Esophagus muscularis mucosa (tissue), 4 donors: ENCODE data around the gene ANK3. TPM values are rescaled to one million over a fixed set of nuclear protein-coding genes. Genes with fewer than 3 reads are reported as not detected.

ENCODE experiments used
- DNase-seq: peaks from one replicate; pipeline ENCODE4 v3.0.0-alpha.2; 2017; ENCODE audit errors: extremely low spot score
- H3K27ac ChIP-seq, 4 donors: fragments of 200-600 bp; sonication (generic); replicated peaks in 1 of 4; 1 replicate in 3 of 4; 2 replicates in 1 of 4; pipeline ENCODE4 v1.5.1; 2016 to 2019; ENCODE audit warnings: mild to moderate bottlenecking in 1 of 4
- H3K27me3 ChIP-seq, 4 donors: fragments of 200-600 bp; sonication (generic); one replicate each; pipeline versions ENCODE4 v1.5.1 to v1.6.0; 2016 to 2019
- H3K36me3 ChIP-seq, 4 donors: fragments of 200-600 bp; sonication (generic); one replicate each; pipeline ENCODE4 v1.5.1; 2016 to 2019
- H3K4me1 ChIP-seq, 4 donors: fragments of 200-600 bp; sonication (generic); one replicate each; pipeline ENCODE4 v1.5.1; 2016 to 2019
- H3K4me3 ChIP-seq, 4 donors: fragments of 200-600 bp; sonication (generic); 1 replicate in 2 of 4; 2 replicates in 2 of 4; pipeline ENCODE4 v1.5.1; 2016 to 2019; ENCODE audit warnings: mild to moderate bottlenecking in 4 of 4, moderate library complexity in 1 of 4
- H3K9me3 ChIP-seq, 4 donors: fragments of 200-600 bp; sonication (generic); 1 replicate in 3 of 4; 2 replicates in 1 of 4; pipeline ENCODE4 v1.5.1; 2016 to 2019
- CTCF ChIP-seq, 3 experiments: fragments of 200-600 bp in 2 of 3; fragments of 450-650 bp in 1 of 3; sonication (generic) in 2 of 3; IDR thresholded peaks; one replicate each; pipeline ENCODE4 v1.5.1; 2017 to 2019; ENCODE audit warnings: antibody characterized with exemption in 3 of 3, mild to moderate bottlenecking in 2 of 3, moderate library complexity in 1 of 3
- EP300 ChIP-seq: sonication (generic); formaldehyde crosslinking; IDR thresholded peaks from one replicate; pipeline ENCODE4 v1.6.1; 2017; ENCODE audit warnings: antibody characterized with exemption
- POLR2A ChIP-seq: fragments of 450-650 bp; IDR thresholded peaks from one replicate; pipeline ENCODE4 v1.6.1; 2017; ENCODE audit warnings: antibody characterized with exemption, moderate library complexity, mild to moderate bottlenecking, low read depth
- POLR2AphosphoS5 ChIP-seq, 2 donors: sonication (generic); formaldehyde crosslinking; IDR thresholded peaks; one replicate each; pipeline ENCODE4 v1.6.1; 2017; ENCODE audit warnings: antibody characterized with exemption in 2 of 2
- WGBS: methylation state at CpG from one replicate; pipeline ENCODE4 v1.1.5; 2018; 5-methylcytosine and 5-hydroxymethylcytosine counted together
- intact Hi-C: fragments of 100-400 bp; cut with DNase I; formaldehyde crosslinking; loops from one replicate; pipeline ENCODE4 v1.15.1; 2023
- total RNA-seq, 4 donors: library from RNA; depleted of rRNA; stranded (reverse); fragments of >200 nt; gene quantifications; one replicate each; pipeline versions ENCODE4 v1.1.0 to v1.2.1, GENCODE V29; 2016

The ANK3 gene
- total RNA-seq, 4 donors from 2014 or later, result 25.5 to 44.9 (median 26.6) TPM

- TF ChIP-seq EP300 (no peak), POLR2A (no peak), POLR2AphosphoS5 (IDR thresholded peaks at IDR 0.05) (no peak), CTCF (IDR thresholded peaks at IDR 0.05) (no peak)
- Histone ChIP-seq H3K4me3 (no peak overlapping the region), H3K27ac (no peak overlapping the region), H3K4me1 (peaks cover 0 to 14% (median 2%) of the 10 kb centered on the region in 4 donors), H3K36me3 (no peaks in the 10 kb centered on the region), H3K9me3 (no peaks in the 10 kb centered on the region), H3K27me3 (no peaks in the 10 kb centered on the region)
- intact Hi-C loops, result no loop called here
- no peak for DNase-seq
- 80% methylated on average over 12 of the region's 12 CpGs for WGBS
These were observed 248.7 kb downstream of the ANK3 start for GRCh38 chr10:60140651-60141632.

GRCh38 chr10:60139798-60140566 lies 249.7 kb downstream of the ANK3 start:
- H3K27ac ChIP-seq, result no peak overlapping the region
- WGBS, result 50% methylated on average over 8 of the region's 8 CpGs

GRCh38 chr10:60139290-60139689 lies 250.4 kb downstream of the ANK3 start:
- WGBS, result 71% methylated on average over 3 of the region's 3 CpGs
- Histone ChIP-seq H3K9me3 (no peaks in the 10 kb centered on the region), H3K4me1 (peaks cover 0 to 14% (median 2%) of the 10 kb centered on the region in 4 donors), H3K36me3 (no peaks in the 10 kb centered on the region), H3K27ac (no peak overlapping the region), H3K4me3 (no peak overlapping the region), H3K27me3 (no peaks in the 10 kb centered on the region)
- intact Hi-C loops, result no loop called here
- TF ChIP-seq EP300 (no peak), CTCF (IDR thresholded peaks at IDR 0.05) (no peak), POLR2A (no peak), POLR2AphosphoS5 (IDR thresholded peaks at IDR 0.05) (no peak)
- DNase-seq, result no peak

More at GRCh38 chr10:60139798-60140566, 249.7 kb downstream of the ANK3 start:
- DNase-seq, result no peak
- Histone ChIP-seq H3K9me3 (no peaks in the 10 kb centered on the region), H3K27me3 (no peaks in the 10 kb centered on the region), H3K36me3 (no peaks in the 10 kb centered on the region), H3K4me3 (no peak overlapping the region), H3K4me1 (peaks cover 0 to 14% (median 2%) of the 10 kb centered on the region in 4 donors)
- no peak for TF ChIP-seq POLR2A
- no peak for TF ChIP-seq EP300
- no peak for TF ChIP-seq POLR2AphosphoS5 (IDR thresholded peaks at IDR 0.05)
- TF ChIP-seq CTCF (IDR thresholded peaks at IDR 0.05), result no peak
- intact Hi-C loops, result no loop called here

GRCh38 chr10:60138842-60139241 lies 250.8 kb downstream of the ANK3 start:
- DNase-seq, result no peak
- TF ChIP-seq CTCF (IDR thresholded peaks at IDR 0.05), result no peak
- no peak for TF ChIP-seq EP300
- TF ChIP-seq POLR2A, result no peak
- TF ChIP-seq POLR2AphosphoS5 (IDR thresholded peaks at IDR 0.05), result no peak
- Histone ChIP-seq H3K27ac (no peak overlapping the region), H3K27me3 (no peaks in the 10 kb centered on the region), H3K4me1 (peaks cover 0 to 14% (median 2%) of the 10 kb centered on the region in 4 donors), H3K4me3 (no peak overlapping the region), H3K9me3 (no peaks in the 10 kb centered on the region), H3K36me3 (no peaks in the 10 kb centered on the region)
- intact Hi-C loops, result no loop called here
- WGBS, result 89% methylated on average over 5 of the region's 5 CpGs
